HEK293T (cell line): ENCODE data around the gene SLC13A4.
"Not testable (repeated sequence)": the region's sequence is repeated elsewhere in the genome, so short reads cannot be mapped to it uniquely, and the experiment has no call there.

ENCODE experiments used
- ARNT ChIP-seq: fragments of 450-650 bp; IDR thresholded peaks from 2 replicates; pipeline ENCODE4 v1.6.1; 2017; ENCODE audit warnings: mild to moderate bottlenecking
- BHLHE40 ChIP-seq: fragments of 450-650 bp; IDR thresholded peaks from 2 replicates; pipeline ENCODE4 v1.6.1; 2016; ENCODE audit warnings: mild to moderate bottlenecking, moderate library complexity, borderline replicate concordance
- ELF4 ChIP-seq: fragments of 450-650 bp; IDR thresholded peaks from 2 replicates; pipeline ENCODE4 v1.6.1; 2017; ENCODE audit warnings: antibody characterized with exemption
- FOXK2 ChIP-seq: fragments of 450-650 bp; IDR thresholded peaks from 2 replicates; pipeline ENCODE4 v1.6.1; 2016; ENCODE audit warnings: mild to moderate bottlenecking
- FOXM1 ChIP-seq: fragments of 450-650 bp; IDR thresholded peaks from 2 replicates; pipeline ENCODE4 v1.6.1; 2017; ENCODE audit warnings: mild to moderate bottlenecking, borderline replicate concordance
- L3MBTL2 ChIP-seq: fragments of 450-650 bp; conservative IDR thresholded peaks from 2 replicates; pipeline ENCODE4 v1.6.1; 2016; ENCODE audit warnings: mild to moderate bottlenecking
- LEF1 ChIP-seq: fragments of 450-650 bp; IDR thresholded peaks from 2 replicates; pipeline ENCODE4 v1.6.1; 2017; ENCODE audit warnings: mild to moderate bottlenecking, borderline replicate concordance
- SP1 ChIP-seq: fragments of 450-650 bp; IDR thresholded peaks from 2 replicates; pipeline ENCODE4 v1.6.1; 2017
- SUZ12 ChIP-seq: fragments of 450-650 bp; IDR thresholded peaks from 2 replicates; pipeline ENCODE4 v1.6.1; 2016; ENCODE audit warnings: mild to moderate bottlenecking
- TARDBP ChIP-seq: fragments of 450-650 bp; IDR thresholded peaks from 2 replicates; pipeline ENCODE4 v1.6.1; 2016
- ZNF384 ChIP-seq: fragments of 450-650 bp; IDR thresholded peaks from 2 replicates; pipeline ENCODE4 v1.6.1; 2016
- TF ChIP-seq, protein P1 (sequence below): fragments of 450-650 bp; IDR thresholded peaks from 2 replicates; pipeline ENCODE4 v1.6.1; 2016

DNA sequence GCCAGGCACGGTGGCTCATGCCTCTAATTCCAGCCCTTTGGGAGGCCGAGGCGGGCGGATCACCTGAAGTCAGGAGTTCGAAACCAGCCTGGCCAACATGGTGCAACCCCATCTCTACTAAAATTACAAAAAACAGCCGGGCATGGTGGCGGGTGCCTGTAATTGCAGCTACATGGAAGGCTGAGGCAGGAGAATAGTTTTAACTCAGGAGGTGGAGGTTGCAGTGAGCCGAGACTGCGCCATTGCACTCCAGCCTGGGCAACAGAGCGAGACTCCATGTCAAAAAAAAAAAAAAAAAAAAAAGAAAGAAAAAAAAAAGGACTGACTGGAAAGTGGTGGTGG lies 9.3 kb upstream of the SLC13A4 start:
- not testable (repeated sequence) for TF ChIP-seq FOXM1, FOXK2, ARNT, LEF1, SUZ12, ZNF384, L3MBTL2, BHLHE40, ELF4, TARDBP, SP1
- TF ChIP-seq, protein P1, sequence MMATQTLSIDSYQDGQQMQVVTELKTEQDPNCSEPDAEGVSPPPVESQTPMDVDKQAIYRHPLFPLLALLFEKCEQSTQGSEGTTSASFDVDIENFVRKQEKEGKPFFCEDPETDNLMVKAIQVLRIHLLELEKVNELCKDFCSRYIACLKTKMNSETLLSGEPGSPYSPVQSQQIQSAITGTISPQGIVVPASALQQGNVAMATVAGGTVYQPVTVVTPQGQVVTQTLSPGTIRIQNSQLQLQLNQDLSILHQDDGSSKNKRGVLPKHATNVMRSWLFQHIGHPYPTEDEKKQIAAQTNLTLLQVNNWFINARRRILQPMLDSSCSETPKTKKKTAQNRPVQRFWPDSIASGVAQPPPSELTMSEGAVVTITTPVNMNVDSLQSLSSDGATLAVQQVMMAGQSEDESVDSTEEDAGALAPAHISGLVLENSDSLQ: not testable (repeated sequence)
